Measurements from ENCODE around the gene ALDH1A2.

The ALDH1A2 gene

GRCh38 chr15:57927091-57927631 is 138.3 kb downstream of the ALDH1A2 start:
- Histone ChIP-seq H3K4me1 (no peaks in the 10 kb centered on the region; the same call in 1 of the 2 replicates), H3K4me3 (ENCODE audit: low read depth, low read length) (no peak overlapping the region), H3K9me3 (no peaks in the 10 kb centered on the region), H3K36me3 (no peaks in the 10 kb centered on the region), H3K27me3 (no peaks in the 10 kb centered on the region)
- TF ChIP-seq CTCF (IDR thresholded peaks at IDR 0.05; ENCODE audit: low read depth, low read length): no peak
- DNase-seq: no peak

DNA sequence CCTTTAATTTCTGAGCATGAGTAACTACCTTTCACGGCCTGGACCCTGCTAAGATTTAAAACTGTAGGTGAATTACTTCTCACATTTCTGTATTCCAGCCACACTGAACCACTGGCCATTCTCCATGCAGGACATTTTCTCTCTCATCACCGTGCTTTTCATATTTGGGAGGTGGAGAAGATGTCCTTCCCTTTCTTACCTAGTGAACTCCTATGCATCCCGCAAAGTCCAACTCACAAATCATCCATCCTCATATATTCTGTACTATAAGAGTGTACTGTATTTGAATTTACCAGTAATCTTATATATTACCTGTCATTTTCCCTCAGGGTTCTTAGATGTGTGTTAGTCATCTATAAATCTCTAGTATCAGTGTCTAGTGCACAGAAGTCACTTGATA is 139.9 kb downstream of the ALDH1A2 start:
- Histone ChIP-seq H3K4me3 (ENCODE audit: low read depth, low read length) (no peak overlapping the region), H3K4me1 (peaks cover 10% of the 10 kb centered on the region), H3K9me3 (no peaks in the 10 kb centered on the region), H3K36me3 (no peaks in the 10 kb centered on the region), H3K27me3 (no peaks in the 10 kb centered on the region)
- no peak for DNase-seq
- no peak for TF ChIP-seq CTCF (IDR thresholded peaks at IDR 0.05; ENCODE audit: low read depth, low read length)

DNA sequence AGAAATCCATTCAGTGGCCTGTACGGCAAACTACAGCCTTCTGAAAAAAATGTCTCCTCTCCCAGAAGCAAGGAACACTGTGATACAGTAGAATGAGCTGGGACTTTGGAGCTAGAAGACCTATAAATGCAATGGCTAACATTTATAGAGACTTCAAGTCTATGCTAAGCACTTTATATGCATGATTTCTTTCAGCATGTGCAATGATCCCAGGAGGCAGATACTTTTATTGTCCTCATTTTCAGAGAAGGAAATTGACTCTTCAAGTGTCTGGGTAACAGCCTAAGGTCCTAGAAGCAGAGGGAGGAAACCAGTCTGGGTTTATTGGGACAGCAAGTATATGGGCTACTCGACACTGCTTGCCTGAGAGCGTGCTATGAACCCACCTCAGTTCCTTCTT is 140.9 kb downstream of the ALDH1A2 start:
- H3K36me3 ChIP-seq: no peaks in the 10 kb centered on the region
- no peak for DNase-seq
- no peaks in the 10 kb centered on the region for H3K9me3 ChIP-seq
- TF ChIP-seq CTCF (IDR thresholded peaks at IDR 0.05; ENCODE audit: low read depth, low read length): no peak
- H3K27me3 ChIP-seq: no peaks in the 10 kb centered on the region
- H3K4me1 ChIP-seq: peaks cover 15% of the 10 kb centered on the region
- no peak overlapping the region for H3K4me3 ChIP-seq (ENCODE audit: low read depth, low read length)

DNA sequence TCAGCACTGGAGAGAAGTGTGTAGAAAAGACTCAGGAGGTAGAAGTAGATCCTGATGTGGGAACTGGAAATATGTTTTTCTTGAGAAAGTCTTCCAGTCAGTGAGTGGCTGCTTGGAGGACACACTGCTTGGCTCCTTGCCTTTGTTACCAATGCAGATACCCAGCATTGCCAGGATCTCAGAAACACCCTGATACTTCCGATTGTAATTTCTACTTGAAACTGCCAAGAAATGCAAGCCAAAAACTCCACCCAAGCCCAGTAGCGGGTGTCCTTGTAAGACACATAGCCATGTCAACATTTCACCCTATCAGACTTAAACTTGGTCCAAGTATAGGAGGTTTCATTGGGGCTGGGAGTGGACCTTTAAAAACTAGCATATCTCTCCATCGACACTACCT is 141.8 kb downstream of the ALDH1A2 start:
- Histone ChIP-seq H3K4me3 (ENCODE audit: low read depth, low read length) (no peak overlapping the region), H3K9me3 (no peaks in the 10 kb centered on the region), H3K4me1 (peaks cover 15% of the 10 kb centered on the region), H3K36me3 (no peaks in the 10 kb centered on the region), H3K27me3 (no peaks in the 10 kb centered on the region)
- TF ChIP-seq CTCF (IDR thresholded peaks at IDR 0.05; ENCODE audit: low read depth, low read length): no peak
- no peak for DNase-seq

GRCh38 chr15:57923306-57923705 is 142.2 kb downstream of the ALDH1A2 start:
- Histone ChIP-seq H3K36me3 (no peaks in the 10 kb centered on the region), H3K4me1 (peaks cover 15% of the 10 kb centered on the region), H3K9me3 (no peaks in the 10 kb centered on the region), H3K4me3 (ENCODE audit: low read depth, low read length) (no peak overlapping the region), H3K27me3 (no peaks in the 10 kb centered on the region)
- TF ChIP-seq CTCF (IDR thresholded peaks at IDR 0.05; ENCODE audit: low read depth, low read length): no peak
- no peak for DNase-seq

- peak; percentile 27 for DNase-seq
- TF ChIP-seq CTCF (IDR thresholded peaks at IDR 0.05; ENCODE audit: low read depth, low read length): peak; percentile 6; the same call in 1 of the 2 replicates
- Histone ChIP-seq H3K9me3 (no peaks in the 10 kb centered on the region), H3K4me3 (ENCODE audit: low read depth, low read length) (no peak overlapping the region), H3K36me3 (no peaks in the 10 kb centered on the region), H3K4me1 (peaks cover 15% of the 10 kb centered on the region), H3K27me3 (no peaks in the 10 kb centered on the region)
These were observed 142.7 kb downstream of the ALDH1A2 start for GRCh38 chr15:57922776-57923175.
